HG03575 (cell line): ENCODE data around the gene CCDC18.
"Not testable (repeated sequence)": the region's sequence is repeated elsewhere in the genome, so short reads cannot be mapped to it uniquely, and the experiment has no call there.

Experiments
- ATAC-seq: cut with Tn5 transposase; IDR thresholded peaks from one replicate; pipeline ENCODE4 v1.9.1; 2021; ENCODE audit not compliant: unreplicated experiment, insufficient number of reproducible peaks, low FRiP score; ENCODE audit errors: extremely low read depth

The CCDC18 gene

DNA sequence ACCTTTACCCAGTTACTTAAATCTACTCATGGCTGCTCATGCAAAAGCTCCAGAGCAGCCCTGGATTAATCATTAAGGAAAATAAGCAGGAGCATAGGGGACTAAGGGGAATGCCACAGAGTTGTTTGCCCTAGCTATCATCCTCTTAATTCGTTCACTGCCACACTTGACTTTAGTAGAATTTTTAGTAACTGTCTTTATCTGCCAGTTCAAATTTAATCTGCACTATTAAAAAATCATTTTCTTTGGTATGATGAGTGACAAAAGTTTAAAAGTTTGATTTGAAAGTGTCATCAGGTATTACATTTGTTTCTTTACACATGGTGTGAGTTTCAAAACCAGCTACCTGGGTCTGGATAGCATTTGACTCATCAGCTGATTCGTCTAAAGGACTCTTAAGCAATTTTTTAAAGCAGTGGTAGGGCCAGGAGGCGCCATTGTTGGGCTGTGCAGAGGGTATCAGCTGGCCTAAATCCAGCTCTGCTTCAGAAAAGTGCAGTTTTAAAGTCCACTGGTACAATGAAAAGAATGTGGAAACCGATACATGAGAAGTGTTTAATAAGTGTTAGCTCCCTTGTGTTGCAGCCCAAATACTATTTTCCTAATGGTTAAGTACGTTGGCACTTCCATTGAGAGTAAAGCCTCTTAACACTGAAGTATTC is 95.2 kb downstream of the CCDC18 start:
- no peak for ATAC-seq

- not testable (repeated sequence) for ATAC-seq
Measured at GRCh38 chr1:93277530-93277929, 97.0 kb downstream of the CCDC18 start.

- no peak for ATAC-seq
Measured at GRCh38 chr1:93283496-93283895, 103.0 kb downstream of the CCDC18 start.

DNA sequence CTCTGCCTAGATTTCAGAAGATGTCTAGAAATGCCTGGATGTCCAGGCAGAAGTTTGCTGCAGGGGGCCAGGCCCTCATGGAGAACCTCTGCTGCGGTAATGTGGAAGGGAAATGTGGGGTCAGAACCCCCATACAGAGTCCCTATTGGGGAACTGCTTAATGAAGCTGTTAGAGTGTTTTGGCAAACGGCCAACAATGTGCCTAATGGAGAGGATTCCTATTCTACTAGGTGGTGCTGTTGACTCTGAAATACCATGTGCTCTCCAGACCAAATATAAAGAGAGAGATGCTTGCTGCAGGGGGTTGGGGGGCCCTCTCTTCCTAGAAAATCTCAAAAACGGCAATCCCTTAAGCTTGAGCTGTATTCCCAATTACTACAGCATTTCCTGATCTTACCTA is 108.0 kb downstream of the CCDC18 start:
- no peak for ATAC-seq

DNA sequence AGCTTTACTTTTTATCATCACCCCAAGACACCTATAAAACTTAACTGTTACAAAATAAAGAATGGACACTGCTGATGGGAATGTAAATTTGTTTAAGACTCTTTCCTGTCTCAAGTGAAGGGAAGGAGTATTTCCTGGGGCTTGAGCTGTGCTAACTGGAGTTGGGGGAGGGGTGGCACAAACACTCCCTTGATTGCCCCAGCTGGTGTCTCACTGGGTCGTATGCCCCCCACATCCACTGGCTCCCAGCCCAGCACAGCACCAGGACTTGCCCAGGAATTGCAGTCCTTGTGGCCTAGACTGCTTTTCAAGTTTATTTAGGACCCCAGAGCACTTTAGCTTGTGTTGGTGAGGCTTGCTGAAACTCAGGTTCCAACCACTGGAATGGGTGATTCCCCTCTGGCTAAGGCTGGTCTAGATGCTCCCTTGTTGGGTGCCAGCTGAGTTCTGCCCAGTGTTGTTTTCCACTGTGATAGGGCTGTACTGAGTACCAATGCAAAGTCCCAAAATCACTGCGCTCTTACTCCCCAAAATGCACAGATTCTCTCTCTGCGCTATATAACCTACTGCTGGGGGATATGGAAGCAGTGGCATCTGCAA is 116.1 kb downstream of the CCDC18 start:
- no peak for ATAC-seq

DNA sequence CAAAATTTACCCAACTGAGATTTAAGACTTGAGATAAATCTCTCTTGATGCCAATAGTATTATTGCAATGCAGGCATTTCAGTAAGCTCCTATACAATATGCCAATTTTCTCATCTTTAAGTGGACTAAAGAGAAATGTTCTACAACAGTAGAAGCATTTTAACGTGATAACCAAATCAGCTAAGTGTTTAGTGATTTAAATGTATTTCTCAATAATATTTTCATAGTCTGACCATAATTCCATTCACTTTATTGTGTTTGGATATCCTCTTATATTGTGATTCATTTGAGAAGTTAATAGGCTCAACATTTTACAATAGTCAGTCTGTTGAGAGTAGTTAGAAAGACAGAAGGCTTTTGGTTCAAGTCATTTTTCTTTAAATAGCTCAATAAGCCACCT is 120.6 kb downstream of the CCDC18 start:
- no peak for ATAC-seq

DNA sequence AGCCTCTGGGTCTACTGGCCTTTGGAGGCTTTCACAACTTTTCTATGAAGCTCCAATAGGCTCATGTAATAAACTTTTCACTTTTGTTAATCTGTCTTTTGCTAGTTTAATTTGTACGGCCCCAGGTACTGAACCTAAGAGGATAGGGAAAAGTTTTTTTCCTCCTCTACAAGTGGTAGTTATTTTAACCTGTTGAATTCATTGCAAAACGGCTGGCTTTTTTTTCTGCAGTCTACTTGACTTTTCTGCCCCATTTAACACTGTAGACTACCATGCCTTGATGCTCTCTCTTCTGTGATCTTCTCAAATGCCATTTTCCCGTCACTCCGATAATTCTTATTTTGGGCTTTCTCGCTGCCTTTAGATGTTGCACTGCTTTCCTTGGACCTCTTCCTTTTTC is 121.6 kb downstream of the CCDC18 start:
- ATAC-seq = no peak

GRCh38 chr1:93304716-93305138 is 124.2 kb downstream of the CCDC18 start:
- no peak for ATAC-seq

DNA sequence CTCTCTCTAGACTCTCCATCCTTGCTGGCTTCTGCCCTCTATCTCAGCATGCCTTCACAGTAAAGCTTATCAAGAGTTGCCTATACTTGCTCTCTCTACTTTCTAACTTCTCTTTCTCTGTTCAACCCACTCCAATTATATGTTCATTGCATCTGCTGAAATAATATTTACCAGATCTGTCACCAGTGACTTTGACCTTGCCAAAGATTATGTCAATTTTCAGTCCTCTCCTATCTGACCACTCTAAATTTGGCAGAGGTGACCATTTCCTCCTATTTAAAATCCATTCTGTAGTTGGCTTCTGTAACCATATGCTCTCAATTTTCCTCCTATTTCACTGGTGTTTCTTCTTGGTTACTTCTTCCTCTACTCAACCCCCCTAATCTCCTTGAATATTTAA is 126.4 kb downstream of the CCDC18 start:
- no peak for ATAC-seq

DNA sequence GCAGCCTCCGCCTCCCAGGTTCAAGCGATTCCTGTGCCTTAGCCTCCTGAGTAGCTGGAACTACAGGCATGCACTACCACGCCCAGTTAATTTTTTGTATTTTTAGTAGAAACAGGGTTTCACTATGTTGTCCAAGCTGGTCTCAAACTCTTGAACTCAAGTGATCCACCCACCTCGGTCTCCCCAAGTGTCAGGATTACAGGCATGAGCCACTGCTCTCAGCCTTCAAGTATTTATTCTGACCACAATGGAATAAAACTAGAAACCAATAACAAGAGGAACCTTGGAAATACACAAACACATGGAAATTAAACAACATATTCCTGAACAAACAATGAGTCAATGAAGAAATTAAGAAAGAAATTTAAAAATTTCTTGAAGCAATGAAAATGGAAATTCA is 132.5 kb downstream of the CCDC18 start:
- ATAC-seq = no peak

DNA sequence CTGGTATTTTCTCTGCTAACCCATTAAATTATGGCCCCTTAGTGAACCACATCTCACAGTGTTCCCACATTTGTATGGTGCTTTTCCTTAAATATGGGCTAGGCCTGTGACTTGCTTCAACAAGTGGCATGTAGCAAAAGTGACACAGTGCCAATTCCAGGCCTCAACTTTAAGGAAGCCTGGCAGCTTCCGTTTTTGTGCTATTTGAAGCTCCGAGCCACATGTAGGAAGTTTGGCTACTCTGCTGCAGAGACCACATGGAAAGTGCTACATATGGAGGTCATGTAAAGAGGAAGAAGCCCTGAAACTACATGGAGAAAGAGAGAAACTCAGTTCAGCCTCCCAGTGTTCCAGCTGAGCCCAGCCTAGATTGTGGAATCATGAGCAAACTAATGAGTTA is 136.7 kb downstream of the CCDC18 start:
- ATAC-seq = no peak

DNA sequence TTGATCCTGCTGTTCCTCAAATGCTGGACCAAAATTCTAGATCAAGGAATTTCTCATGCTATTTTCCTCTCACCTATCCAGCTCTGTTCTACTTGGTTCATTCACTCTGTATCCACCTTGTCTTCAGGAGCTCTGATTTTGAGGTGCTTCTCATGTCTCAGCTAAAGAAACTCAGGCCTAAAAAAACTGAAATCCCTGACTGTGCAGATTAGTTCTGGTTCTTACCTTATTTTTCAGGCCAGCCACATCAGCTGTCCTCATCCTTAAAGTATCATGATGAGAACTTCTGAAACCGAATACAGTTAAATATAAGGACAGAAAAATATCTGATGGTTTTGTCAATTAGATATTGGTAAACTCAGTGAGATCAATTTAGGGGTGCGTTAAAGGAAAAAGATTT is 137.4 kb downstream of the CCDC18 start:
- no peak for ATAC-seq

- no peak for ATAC-seq
Measured at GRCh38 chr1:93321720-93322119, 141.2 kb downstream of the CCDC18 start.

GRCh38 chr1:93322349-93322748 is 141.8 kb downstream of the CCDC18 start:
- ATAC-seq = no peak

- ATAC-seq = no peak
Measured at GRCh38 chr1:93323185-93323820, 142.8 kb downstream of the CCDC18 start.

GRCh38 chr1:93324486-93325464 is 144.3 kb downstream of the CCDC18 start:
- ATAC-seq = no peak
